ENCODE measurements around the gene LAD1. TPM values are rescaled to one million over a fixed set of nuclear protein-coding genes. Genes with fewer than 3 reads are reported as not detected.

Gene LAD1
- total and polyA plus RNA-seq, 2 donors (not counting 1 experiment from before 2014, with no cell fraction given) = 0.10 TPM; not detected in 1

DNA sequence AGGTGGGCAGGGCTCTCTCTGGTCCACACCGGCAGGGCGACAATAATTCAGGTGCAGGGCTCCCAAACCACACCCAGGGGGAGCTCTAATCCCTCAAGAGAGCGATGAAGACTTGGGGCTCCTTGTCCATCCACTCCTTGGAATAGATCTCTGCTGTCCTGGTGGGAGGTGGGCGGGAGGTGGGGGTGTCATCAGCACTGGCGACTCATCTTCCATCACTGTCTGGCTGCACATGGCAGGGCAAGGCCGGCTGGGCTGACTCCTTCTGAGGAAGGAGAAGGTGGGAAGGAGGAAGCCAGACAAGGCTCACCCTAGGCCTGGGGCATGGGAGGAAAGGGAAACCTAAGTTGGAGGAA is 50.9 kb downstream of the LAD1 start:
- H3K4me1 ChIP-seq (ENCODE audit: control insufficient read depth in 2 of 2, insufficient read depth in 2 of 2, low read length in 2 of 2) = no peaks in the 10 kb centered on the region
- H3K79me2 ChIP-seq (ENCODE audit: control insufficient read depth, insufficient read depth, low read length) = no peaks in the 10 kb centered on the region
- H3K4me2 ChIP-seq (replicated peaks; ENCODE audit: low read depth, low read length, poor library complexity, severe bottlenecking) = no peak overlapping the region
- H3K9me3 ChIP-seq (ENCODE audit: control extremely low read depth in 1 of 3, control insufficient read depth in 2 of 3, insufficient read depth in 1 of 3, low read length in 2 of 3) = peaks cover 0 to 3% (median 0%) of the 10 kb centered on the region in 3 donors
- POLR2A ChIA-PET = no interaction called here
- H3K36me3 ChIP-seq (replicated peaks in 1 of 2; ENCODE audit: control extremely low read depth in 1 of 2, control insufficient read depth in 1 of 2, extremely low read depth in 1 of 2, insufficient read depth in 2 of 2, low read length in 1 of 2) = no peaks in the 10 kb centered on the region
- CTCF ChIA-PET = no interaction called here
- ATAC-seq (ENCODE audit: low read depth) = no peak
- no peak for DNase-seq
- no peak overlapping the region for H3K9ac ChIP-seq (ENCODE audit: low read length)
- H3K27me3 ChIP-seq (replicated peaks in 1 of 4; ENCODE audit: control extremely low read depth in 1 of 4, control insufficient read depth in 3 of 4, insufficient read depth in 4 of 4, low read length in 3 of 4) = peaks cover 0 to 10% (median 4%) of the 10 kb centered on the region in 4 experiments
- H3K27ac Mint-ChIP-seq = no peak overlapping the region
- H4K20me1 ChIP-seq (ENCODE audit: control insufficient read depth, insufficient read depth, low read length, poor library complexity, severe bottlenecking) = no peaks in the 10 kb centered on the region
- no peak overlapping the region for H3K4me3 ChIP-seq (ENCODE audit: control extremely low read depth in 1 of 5, extremely low read depth in 1 of 5, insufficient read depth in 1 of 5, low read depth in 2 of 5, low read length in 4 of 5)
- intact Hi-C loops (cut with micrococcal nuclease) = no loop called here
- TF ChIP-seq, protein P1, sequence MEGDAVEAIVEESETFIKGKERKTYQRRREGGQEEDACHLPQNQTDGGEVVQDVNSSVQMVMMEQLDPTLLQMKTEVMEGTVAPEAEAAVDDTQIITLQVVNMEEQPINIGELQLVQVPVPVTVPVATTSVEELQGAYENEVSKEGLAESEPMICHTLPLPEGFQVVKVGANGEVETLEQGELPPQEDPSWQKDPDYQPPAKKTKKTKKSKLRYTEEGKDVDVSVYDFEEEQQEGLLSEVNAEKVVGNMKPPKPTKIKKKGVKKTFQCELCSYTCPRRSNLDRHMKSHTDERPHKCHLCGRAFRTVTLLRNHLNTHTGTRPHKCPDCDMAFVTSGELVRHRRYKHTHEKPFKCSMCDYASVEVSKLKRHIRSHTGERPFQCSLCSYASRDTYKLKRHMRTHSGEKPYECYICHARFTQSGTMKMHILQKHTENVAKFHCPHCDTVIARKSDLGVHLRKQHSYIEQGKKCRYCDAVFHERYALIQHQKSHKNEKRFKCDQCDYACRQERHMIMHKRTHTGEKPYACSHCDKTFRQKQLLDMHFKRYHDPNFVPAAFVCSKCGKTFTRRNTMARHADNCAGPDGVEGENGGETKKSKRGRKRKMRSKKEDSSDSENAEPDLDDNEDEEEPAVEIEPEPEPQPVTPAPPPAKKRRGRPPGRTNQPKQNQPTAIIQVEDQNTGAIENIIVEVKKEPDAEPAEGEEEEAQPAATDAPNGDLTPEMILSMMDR (IDR thresholded peaks at IDR 0.05) = peak; percentile 40
- TF ChIP-seq EZH2 (IDR thresholded peaks at IDR 0.05; ENCODE audit: borderline replicate concordance, insufficient read depth, low read depth, low read length, poor library complexity, severe bottlenecking) = no peak
- H3K4me3 Mint-ChIP-seq = no peak overlapping the region
- H2AFZ ChIP-seq (ENCODE audit: insufficient read depth, low read depth, low read length, poor library complexity, severe bottlenecking) = no peak overlapping the region
- no peaks in the 10 kb centered on the region for H3K9me3 Mint-ChIP-seq (ENCODE audit: insufficient read depth)
- H3K4me1 Mint-ChIP-seq = no peaks in the 10 kb centered on the region
- WGBS (ENCODE audit: insufficient coverage) = 12% methylated on average over 5 of the region's 6 CpGs
- no peak overlapping the region for H3K27ac ChIP-seq (ENCODE audit: low read length in 2 of 2)
- H3K27me3 Mint-ChIP-seq = peaks cover 42% of the 10 kb centered on the region

DNA sequence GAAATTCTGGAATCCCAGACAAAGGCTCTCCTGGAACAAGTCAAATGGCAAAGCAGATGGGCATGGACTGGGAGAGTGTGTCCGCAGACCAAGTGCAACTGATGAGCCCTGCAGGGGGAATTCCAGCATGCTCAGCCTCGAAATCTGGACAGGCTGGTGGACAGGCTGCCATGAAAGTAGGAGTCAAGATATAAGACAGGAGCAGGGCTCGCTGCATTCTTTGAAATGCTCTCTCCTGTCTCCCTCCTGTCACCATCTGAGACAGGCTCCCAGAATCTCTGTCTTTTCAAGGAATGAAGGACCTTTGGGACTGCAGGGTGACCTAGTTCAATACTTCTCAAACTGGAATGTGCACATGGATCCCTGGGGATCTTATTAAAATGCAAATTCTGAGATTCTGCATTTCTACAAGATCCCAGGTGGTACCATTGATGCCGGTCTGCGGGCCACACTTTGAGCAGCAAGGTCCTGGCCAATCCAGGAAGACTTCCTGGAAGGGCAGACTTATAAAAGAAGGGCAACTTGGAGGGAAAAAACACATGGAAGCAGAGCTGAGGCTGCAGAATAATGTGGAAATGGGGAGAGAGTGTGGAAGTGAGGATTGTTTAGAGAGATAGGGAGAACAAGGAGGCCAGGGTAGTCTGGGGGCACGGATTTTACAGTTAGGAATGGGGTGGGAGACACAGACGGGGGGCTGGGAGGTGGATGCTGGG is 51.5 kb downstream of the LAD1 start:
- no peak for TF ChIP-seq EZH2 (IDR thresholded peaks at IDR 0.05; ENCODE audit: borderline replicate concordance, insufficient read depth, low read depth, low read length, poor library complexity, severe bottlenecking)
- TF ChIP-seq, protein P1 (IDR thresholded peaks at IDR 0.05) = no peak
- no peaks in the 10 kb centered on the region for H3K4me1 ChIP-seq (ENCODE audit: control insufficient read depth in 2 of 2, insufficient read depth in 2 of 2, low read length in 2 of 2)
- H3K4me2 ChIP-seq (replicated peaks; ENCODE audit: low read depth, low read length, poor library complexity, severe bottlenecking) = no peak overlapping the region
- ChIA-PET POLR2A (no interaction called here), CTCF (no interaction called here)
- 23% methylated on average over 7 of the region's 7 CpGs for WGBS (ENCODE audit: insufficient coverage)
- no peak overlapping the region for H3K27ac Mint-ChIP-seq
- no peaks in the 10 kb centered on the region for H3K79me2 ChIP-seq (ENCODE audit: control insufficient read depth, insufficient read depth, low read length)
- H3K9me3 ChIP-seq (ENCODE audit: control extremely low read depth in 1 of 3, control insufficient read depth in 2 of 3, insufficient read depth in 1 of 3, low read length in 2 of 3) = peaks cover 0 to 3% (median 0%) of the 10 kb centered on the region in 3 donors
- H3K27ac ChIP-seq (ENCODE audit: low read length in 2 of 2) = no peak overlapping the region
- H2AFZ ChIP-seq (ENCODE audit: insufficient read depth, low read depth, low read length, poor library complexity, severe bottlenecking) = no peak overlapping the region
- no peak overlapping the region for H3K4me3 ChIP-seq (ENCODE audit: control extremely low read depth in 1 of 5, extremely low read depth in 1 of 5, insufficient read depth in 1 of 5, low read depth in 2 of 5, low read length in 4 of 5)
- no peaks in the 10 kb centered on the region for H3K9me3 Mint-ChIP-seq (ENCODE audit: insufficient read depth)
- ATAC-seq (ENCODE audit: low read depth) = no peak
- H3K27me3 ChIP-seq (replicated peaks in 1 of 4; ENCODE audit: control extremely low read depth in 1 of 4, control insufficient read depth in 3 of 4, insufficient read depth in 4 of 4, low read length in 3 of 4) = peaks cover 0 to 10% (median 4%) of the 10 kb centered on the region in 4 experiments
- no peaks in the 10 kb centered on the region for H3K4me1 Mint-ChIP-seq
- peaks cover 42% of the 10 kb centered on the region for H3K27me3 Mint-ChIP-seq
- H3K36me3 ChIP-seq (replicated peaks in 1 of 2; ENCODE audit: control extremely low read depth in 1 of 2, control insufficient read depth in 1 of 2, extremely low read depth in 1 of 2, insufficient read depth in 2 of 2, low read length in 1 of 2) = no peaks in the 10 kb centered on the region
- DNase-seq = no peak
- intact Hi-C loops (cut with micrococcal nuclease) = no loop called here
- H3K9ac ChIP-seq (ENCODE audit: low read length) = no peak overlapping the region
- no peak overlapping the region for H3K4me3 Mint-ChIP-seq
- no peaks in the 10 kb centered on the region for H4K20me1 ChIP-seq (ENCODE audit: control insufficient read depth, insufficient read depth, low read length, poor library complexity, severe bottlenecking)

All from B cell (primary cell).